Stomach (tissue), 9 donors: ENCODE data around the gene CHN2. TPM values are rescaled to one million over a fixed set of nuclear protein-coding genes. Genes with fewer than 3 reads are reported as not detected.

Experiments
- DNase-seq, 2 donors: peaks; one replicate each; pipeline versions ENCODE4 v3.0.0 to v3.0.0-alpha.2; 2013 to 2019
- H3K27ac ChIP-seq, 5 donors: fragments of 200-600 bp in 4 of 5; sonication (generic) in 4 of 5; one replicate each; pipeline ENCODE4 v1.5.1; 2013 to 2019; ENCODE audit warnings: mild to moderate bottlenecking in 1 of 5, moderate library complexity in 1 of 5
- H3K27me3 ChIP-seq, 3 donors: fragments of 200-600 bp; sonication (generic); one replicate each; pipeline ENCODE4 v1.5.1; 2017 to 2019; ENCODE audit warnings: mixed run types in 1 of 3
- H3K36me3 ChIP-seq, 4 donors: fragments of 200-600 bp; sonication (generic); 1 replicate in 3 of 4; 2 replicates in 1 of 4; pipeline ENCODE4 v1.5.1; 2016 to 2019
- H3K4me1 ChIP-seq, 4 donors: fragments of 200-600 bp; sonication (generic); one replicate each; pipeline ENCODE4 v1.5.1; 2016 to 2019
- H3K4me3 ChIP-seq, 4 donors: fragments of 200-600 bp; sonication (generic) in 3 of 4; one replicate each; pipeline ENCODE4 v1.5.1; 2016 to 2019; ENCODE audit warnings: mild to moderate bottlenecking in 1 of 4
- H3K9me3 ChIP-seq, 4 donors: fragments of 200-600 bp; sonication (generic); one replicate each; pipeline ENCODE4 v1.5.1; 2016 to 2019
- EP300 ChIP-seq: sonication (generic); formaldehyde crosslinking; IDR thresholded peaks from one replicate; pipeline ENCODE4 v1.6.1; 2017; ENCODE audit warnings: antibody characterized with exemption
- POLR2A ChIP-seq, 4 donors: fragments of 450-650 bp; IDR thresholded peaks; one replicate each; pipeline ENCODE4 v1.6.1; 2016; ENCODE audit warnings: antibody characterized with exemption in 4 of 4, control low read depth in 2 of 4, mild to moderate bottlenecking in 1 of 4, moderate library complexity in 1 of 4
- POLR2AphosphoS5 ChIP-seq, 3 donors: sonication (generic); formaldehyde crosslinking; IDR thresholded peaks; one replicate each; pipeline ENCODE4 v1.6.1; 2016; ENCODE audit warnings: antibody characterized with exemption in 3 of 3
- WGBS, 5 donors: extraction: QIAGEN DNeasy Blood & Tissue Kit in 3 of 5; methylation state at CpG; one replicate each; pipeline versions ENCODE4 v1.1.5 to v1.1.7; 2013 to 2018; 5-methylcytosine and 5-hydroxymethylcytosine counted together
- intact Hi-C: fragments of 100-400 bp; cut with DNase I; formaldehyde crosslinking; loops from one replicate; pipeline ENCODE4 v1.15.1; 2023; ENCODE audit warnings: low total_unique reads
- polyA plus RNA-seq, 3 donors: library from polyadenylated mRNA; stranded (reverse); fragments of 200-250 nt; gene quantifications; one replicate each; pipeline ENCODE4 v1.2.3, GENCODE V29; 2013
- total RNA-seq, 5 donors: library from RNA; depleted of rRNA; stranded (reverse); fragments of >200 nt; gene quantifications; one replicate each; pipeline versions ENCODE4 v1.1.0 to v1.2.3, GENCODE V29; 2014 to 2016
- TF ChIP-seq, protein P1 (sequence below), 7 experiments: fragments of 450-650 bp in 4 of 7; fragments of 200-600 bp in 3 of 7; sonication (generic) in 3 of 7; IDR thresholded peaks; one replicate each; pipeline ENCODE4 v1.5.1; 2016 to 2019; ENCODE audit warnings: antibody characterized with exemption in 7 of 7, control low read depth in 2 of 7, mild to moderate bottlenecking in 1 of 7
- donor health status: healthy with polysubstance abuse.
- donor health status: Bipolar disorder and iron deficiency.
- donor health status: healthy.

Gene CHN2
- total and polyA plus RNA-seq, 8 donors, result 2.4 to 47.8 (median 13.8) TPM

DNA sequence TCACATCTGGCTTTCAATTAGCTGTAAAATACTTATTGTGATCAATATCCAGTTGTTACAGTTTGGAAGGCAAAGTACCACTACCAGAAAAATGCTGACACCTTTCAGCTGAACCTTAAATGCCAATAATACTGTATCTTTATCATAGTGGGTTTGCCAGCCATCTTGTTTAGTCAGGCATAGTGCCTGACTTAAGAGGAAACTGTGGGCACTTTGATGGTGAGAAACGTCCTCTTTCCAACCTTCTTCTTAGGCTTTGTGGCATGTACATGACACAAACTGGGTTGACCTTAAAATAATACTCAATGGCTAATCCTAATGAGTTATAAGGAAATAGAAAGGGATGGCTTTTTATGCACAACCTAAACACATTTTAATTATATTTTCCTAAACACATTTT, 316.8 kb downstream of the CHN2 start:
- TF ChIP-seq POLR2A (IDR thresholded peaks at IDR 0.05), result no peak
- TF ChIP-seq POLR2AphosphoS5 (IDR thresholded peaks at IDR 0.05), result no peak
- TF ChIP-seq EP300, result no peak
- TF ChIP-seq, protein P1, sequence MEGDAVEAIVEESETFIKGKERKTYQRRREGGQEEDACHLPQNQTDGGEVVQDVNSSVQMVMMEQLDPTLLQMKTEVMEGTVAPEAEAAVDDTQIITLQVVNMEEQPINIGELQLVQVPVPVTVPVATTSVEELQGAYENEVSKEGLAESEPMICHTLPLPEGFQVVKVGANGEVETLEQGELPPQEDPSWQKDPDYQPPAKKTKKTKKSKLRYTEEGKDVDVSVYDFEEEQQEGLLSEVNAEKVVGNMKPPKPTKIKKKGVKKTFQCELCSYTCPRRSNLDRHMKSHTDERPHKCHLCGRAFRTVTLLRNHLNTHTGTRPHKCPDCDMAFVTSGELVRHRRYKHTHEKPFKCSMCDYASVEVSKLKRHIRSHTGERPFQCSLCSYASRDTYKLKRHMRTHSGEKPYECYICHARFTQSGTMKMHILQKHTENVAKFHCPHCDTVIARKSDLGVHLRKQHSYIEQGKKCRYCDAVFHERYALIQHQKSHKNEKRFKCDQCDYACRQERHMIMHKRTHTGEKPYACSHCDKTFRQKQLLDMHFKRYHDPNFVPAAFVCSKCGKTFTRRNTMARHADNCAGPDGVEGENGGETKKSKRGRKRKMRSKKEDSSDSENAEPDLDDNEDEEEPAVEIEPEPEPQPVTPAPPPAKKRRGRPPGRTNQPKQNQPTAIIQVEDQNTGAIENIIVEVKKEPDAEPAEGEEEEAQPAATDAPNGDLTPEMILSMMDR (IDR thresholded peaks at IDR 0.05), result no peak
- DNase-seq, result no peak
- H3K27ac ChIP-seq, result no peak overlapping the region
- intact Hi-C loops, result no loop called here
- peaks cover 0 to 55% (median 48%) of the 10 kb centered on the region in 4 donors for H3K36me3 ChIP-seq
- H3K9me3 ChIP-seq, result no peaks in the 10 kb centered on the region
- H3K4me3 ChIP-seq, result no peak overlapping the region
- H3K4me1 ChIP-seq, result no peaks in the 10 kb centered on the region
- 50 to 55% (median 54%) methylated on average over 1 of the region's 1 CpG for WGBS, 5 donors
- H3K27me3 ChIP-seq, result no peaks in the 10 kb centered on the region

DNA sequence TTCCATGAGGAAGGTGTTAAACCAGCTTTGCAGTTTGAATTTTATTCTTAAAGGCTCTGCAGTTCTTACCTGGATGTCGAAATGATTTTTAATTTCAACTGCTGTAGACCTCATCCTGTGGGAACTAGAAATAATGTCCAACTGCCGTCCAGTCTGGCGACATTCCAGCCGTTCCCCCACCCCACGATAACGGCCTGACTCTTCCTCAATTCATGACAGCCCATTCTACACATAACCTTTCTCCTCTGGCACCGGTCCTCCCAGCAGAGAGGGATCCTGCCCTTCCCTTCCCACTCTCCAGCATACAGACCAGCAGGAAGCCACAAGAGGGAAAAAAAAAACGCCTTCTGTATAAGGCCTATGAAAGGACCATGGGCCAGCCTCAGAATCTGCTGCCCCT, 317.3 kb downstream of the CHN2 start:
- H3K36me3 ChIP-seq, result peaks cover 0 to 52% (median 46%) of the 10 kb centered on the region in 4 donors
- WGBS, 5 donors, result 61 to 66% (median 62%) methylated on average over 7 to 8 of the region's 8 CpGs

DNA sequence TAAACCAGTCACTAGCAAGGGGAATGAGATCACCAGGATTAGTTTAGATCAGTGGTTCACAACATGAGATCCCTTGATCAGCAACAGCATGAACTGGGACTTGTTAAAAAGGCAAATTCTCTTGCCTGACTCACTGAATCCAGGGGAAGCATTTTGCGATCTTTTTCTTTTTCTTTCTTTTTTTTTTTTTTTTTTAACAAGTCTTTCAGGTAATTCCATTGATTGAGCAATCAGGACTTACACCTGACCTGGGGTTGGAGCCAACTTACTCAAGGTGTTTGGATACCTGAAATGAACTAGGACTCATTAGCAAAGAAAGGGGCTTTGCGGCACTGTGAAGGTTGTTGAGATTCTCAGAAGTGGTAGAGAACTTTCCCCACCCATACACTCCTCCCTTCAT, 321.9 kb downstream of the CHN2 start:
- peak; percentile 12 to 34 for DNase-seq

More for the DNA sequence above, 317.3 kb downstream of the CHN2 start:
- H3K27ac ChIP-seq, result no peak overlapping the region
- no peak overlapping the region for H3K4me3 ChIP-seq
- H3K9me3 ChIP-seq, result no peaks in the 10 kb centered on the region
- DNase-seq, result no peak
- no peaks in the 10 kb centered on the region for H3K4me1 ChIP-seq
- intact Hi-C loops, result no loop called here
- H3K27me3 ChIP-seq, result no peaks in the 10 kb centered on the region
- TF ChIP-seq EP300 (no peak), POLR2AphosphoS5 (IDR thresholded peaks at IDR 0.05) (no peak), POLR2A (IDR thresholded peaks at IDR 0.05) (no peak)
- TF ChIP-seq, protein P1 (IDR thresholded peaks at IDR 0.05), result no peak

DNA sequence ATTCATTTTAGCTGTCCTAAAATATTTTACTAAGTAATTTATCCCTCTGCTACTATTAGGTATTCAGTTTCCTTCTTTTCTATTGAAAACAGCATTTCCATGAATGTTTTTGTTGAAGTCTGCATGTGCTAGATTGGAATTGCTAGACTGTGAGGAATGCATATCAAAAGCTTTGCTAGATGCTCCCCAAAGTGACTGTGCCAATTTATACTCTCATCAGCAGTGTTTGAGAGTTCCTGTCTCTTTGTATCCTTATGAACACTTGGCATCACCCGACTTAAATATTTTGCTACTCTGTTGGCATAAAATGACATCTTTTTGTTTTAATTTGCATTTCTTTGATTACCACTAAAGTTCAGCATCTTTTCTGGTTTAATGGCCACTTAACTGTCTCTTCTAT, 324.0 kb downstream of the CHN2 start:
- intact Hi-C loops, result no loop called here
- 71 to 93% (median 84%) methylated on average over 1 of the region's 1 CpG for WGBS, 5 donors
- Histone ChIP-seq H3K4me1 (no peaks in the 10 kb centered on the region), H3K27ac (no peak overlapping the region), H3K27me3 (no peaks in the 10 kb centered on the region), H3K9me3 (peaks cover 0 to 18% (median 3%) of the 10 kb centered on the region in 4 donors), H3K36me3 (peaks cover 0 to 13% (median 3%) of the 10 kb centered on the region in 4 donors), H3K4me3 (no peak overlapping the region)
- DNase-seq, result no peak
- no peak for TF ChIP-seq POLR2A (IDR thresholded peaks at IDR 0.05)
- no peak for TF ChIP-seq POLR2AphosphoS5 (IDR thresholded peaks at IDR 0.05)
- TF ChIP-seq EP300, result no peak
- TF ChIP-seq, protein P1 (IDR thresholded peaks at IDR 0.05), result no peak

More for the DNA sequence above, 321.9 kb downstream of the CHN2 start:
- Histone ChIP-seq H3K4me1 (no peaks in the 10 kb centered on the region), H3K4me3 (no peak overlapping the region), H3K27me3 (no peaks in the 10 kb centered on the region), H3K36me3 (peaks cover 0 to 32% (median 21%) of the 10 kb centered on the region in 4 donors), H3K27ac (no peak overlapping the region), H3K9me3 (peaks cover 0 to 8% (median under 1%) of the 10 kb centered on the region in 4 donors)
- intact Hi-C loops, result no loop called here
- no peak for TF ChIP-seq EP300
- no peak for TF ChIP-seq POLR2AphosphoS5 (IDR thresholded peaks at IDR 0.05)
- no peak for TF ChIP-seq POLR2A (IDR thresholded peaks at IDR 0.05)
- TF ChIP-seq, protein P1 (IDR thresholded peaks at IDR 0.05), result no peak
- WGBS, 5 donors, result 52 to 65% (median 58%) methylated on average over 2 of the region's 2 CpGs
